NT2/D1 (cell line): Measurements from ENCODE around the gene SV2A.
"Not testable (repeated sequence)": the region's sequence is repeated elsewhere in the genome, so short reads cannot be mapped to it uniquely, and the experiment has no call there.

Experiments
- DNase-seq: peaks from one replicate; pipeline ENCODE4 v3.0.0-alpha.2; 2011; ENCODE audit warnings: low read depth, low spot score
- H3K27me3 ChIP-seq: 2 replicates; pipeline ENCODE4 v1.6.0; 2011; ENCODE audit warnings: mild to moderate bottlenecking; ENCODE audit not compliant: insufficient read length, insufficient read depth
- H3K36me3 ChIP-seq: 2 replicates; pipeline ENCODE4 v1.6.1; 2011; ENCODE audit warnings: mild to moderate bottlenecking, low read length, mixed read lengths; ENCODE audit not compliant: insufficient read depth, insufficient read length
- H3K4me1 ChIP-seq: 2 replicates; pipeline ENCODE4 v1.5.1; 2011; ENCODE audit not compliant: insufficient read depth, insufficient read length
- H3K4me3 ChIP-seq: 2 replicates; pipeline ENCODE4 v1.5.1; 2011; ENCODE audit warnings: low read depth; ENCODE audit not compliant: insufficient read length
- H3K9ac ChIP-seq: 2 replicates; pipeline ENCODE4 v1.6.0; 2011; ENCODE audit warnings: low read depth; ENCODE audit not compliant: insufficient read length
- H3K9me3 ChIP-seq: 2 replicates; pipeline ENCODE4 v1.5.1; 2011; ENCODE audit warnings: mild to moderate bottlenecking, low read length; ENCODE audit not compliant: insufficient read depth
- SUZ12 ChIP-seq: IDR thresholded peaks from 2 replicates; pipeline ENCODE4 v1.6.1; 2011; ENCODE audit not compliant: insufficient read length, insufficient read depth; ENCODE audit errors: extremely low read depth
- YY1 ChIP-seq: IDR thresholded peaks from 2 replicates; pipeline ENCODE4 v1.6.1; 2011; ENCODE audit not compliant: insufficient read length, insufficient read depth
- ZNF274 ChIP-seq: IDR thresholded peaks from 2 replicates; pipeline ENCODE4 v1.6.1; 2011; ENCODE audit warnings: mild to moderate bottlenecking, low read depth, low read length

The SV2A gene

DNA sequence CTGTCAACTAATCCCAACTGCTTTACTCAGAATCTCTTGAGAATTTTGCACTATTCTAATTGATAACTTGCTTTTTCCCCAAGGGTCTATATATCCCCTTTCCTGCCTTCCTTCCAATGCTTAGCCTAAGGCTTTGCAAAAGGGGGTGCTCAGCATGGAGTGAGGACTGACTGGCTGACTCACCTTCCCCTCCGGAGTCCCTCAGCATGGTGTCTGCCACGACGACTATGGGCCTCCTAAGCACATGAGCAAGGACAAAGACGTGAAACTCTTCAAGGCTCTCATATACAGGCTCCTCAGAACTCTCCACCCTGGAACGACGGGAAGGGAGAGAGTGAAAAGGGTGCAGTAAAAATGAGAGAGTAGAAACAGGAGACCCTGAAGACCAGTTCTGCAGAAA is 32.3 kb upstream of the SV2A start:
- TF ChIP-seq ZNF274 (no peak), YY1 (no peak), SUZ12 (no peak)
- no peak for DNase-seq
- H3K4me1 ChIP-seq: no peaks in the 10 kb centered on the region
- peaks cover 49% of the 10 kb centered on the region for H3K36me3 ChIP-seq
- no peaks in the 10 kb centered on the region for H3K9me3 ChIP-seq
- H3K4me3 ChIP-seq: no peak overlapping the region
- H3K27me3 ChIP-seq: no peaks in the 10 kb centered on the region
- no peak overlapping the region for H3K9ac ChIP-seq

DNA sequence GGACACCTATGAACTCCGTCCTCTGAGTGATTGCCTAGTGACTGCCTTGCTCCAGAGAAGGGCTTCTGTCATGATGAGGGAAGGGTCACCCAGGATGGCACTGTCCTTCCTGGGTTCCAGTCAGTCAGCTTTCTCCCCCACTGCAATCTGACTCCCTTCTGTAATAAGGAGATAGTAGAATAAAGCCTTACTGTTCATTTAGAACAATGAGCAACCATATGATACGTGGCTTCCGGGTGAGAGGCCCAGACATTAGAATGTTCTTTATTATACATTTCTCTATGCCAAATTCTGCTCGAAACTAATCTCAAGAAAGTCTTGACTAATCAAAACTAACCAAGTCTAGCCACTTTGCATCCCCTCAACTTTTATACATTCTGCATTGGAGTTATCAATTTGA is 27.6 kb upstream of the SV2A start:
- Histone ChIP-seq H3K27me3 (no peaks in the 10 kb centered on the region), H3K36me3 (peaks cover 66% of the 10 kb centered on the region), H3K4me1 (no peaks in the 10 kb centered on the region), H3K4me3 (no peak overlapping the region), H3K9me3 (no peaks in the 10 kb centered on the region), H3K9ac (no peak overlapping the region)
- TF ChIP-seq YY1 (no peak), ZNF274 (no peak), SUZ12 (no peak)
- DNase-seq: no peak

DNA sequence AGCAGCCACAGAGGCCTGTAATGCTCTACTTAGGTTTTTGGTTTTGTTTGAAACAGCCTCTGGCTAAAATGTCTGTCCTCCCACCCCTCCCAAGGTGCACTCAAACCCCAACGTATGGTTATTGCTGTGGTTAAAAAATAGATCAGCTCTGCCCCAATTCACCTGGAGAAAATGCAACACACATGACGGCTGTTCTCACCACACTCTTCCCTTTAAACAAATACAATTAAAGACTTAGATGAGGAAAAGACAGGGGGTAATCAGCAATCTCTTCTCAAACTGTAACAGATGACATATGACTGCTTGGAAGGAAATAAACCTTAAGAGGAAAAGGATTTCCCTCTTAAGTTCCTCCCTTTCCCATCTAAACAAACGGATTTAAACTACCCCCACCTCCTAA is 25.2 kb upstream of the SV2A start:
- peaks cover 2% of the 10 kb centered on the region for H3K4me1 ChIP-seq
- peaks cover 43% of the 10 kb centered on the region for H3K36me3 ChIP-seq
- no peaks in the 10 kb centered on the region for H3K27me3 ChIP-seq
- TF ChIP-seq ZNF274: no peak
- TF ChIP-seq SUZ12: no peak
- TF ChIP-seq YY1: no peak
- no peak for DNase-seq
- no peaks in the 10 kb centered on the region for H3K9me3 ChIP-seq
- no peak overlapping the region for H3K4me3 ChIP-seq
- no peak overlapping the region for H3K9ac ChIP-seq

DNA sequence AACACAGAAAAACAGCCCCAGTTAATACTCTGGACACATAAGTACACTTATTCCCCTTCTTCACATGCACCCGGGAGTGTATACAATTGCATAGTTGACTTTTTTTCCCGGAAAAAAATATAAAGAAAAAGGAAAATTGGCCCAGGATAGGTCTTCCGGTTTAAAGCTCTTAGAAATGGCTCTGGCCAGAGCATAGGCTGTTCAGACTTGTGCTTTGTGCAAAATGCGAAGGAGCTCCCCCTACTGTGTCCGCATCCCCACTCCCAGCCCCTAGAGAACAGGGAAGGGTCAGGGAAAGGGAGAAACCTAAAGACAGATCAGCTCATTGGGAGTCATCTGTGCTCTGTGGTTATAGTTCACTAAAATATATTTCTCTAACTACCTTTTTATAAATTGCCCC is 24.6 kb upstream of the SV2A start:
- H3K4me3 ChIP-seq: no peak overlapping the region
- H3K9me3 ChIP-seq: no peaks in the 10 kb centered on the region
- H3K36me3 ChIP-seq: peaks cover 37% of the 10 kb centered on the region
- TF ChIP-seq SUZ12 (no peak), YY1 (no peak), ZNF274 (no peak)
- peak; percentile 49 for DNase-seq
- H3K4me1 ChIP-seq: peaks cover 3% of the 10 kb centered on the region
- H3K27me3 ChIP-seq: no peaks in the 10 kb centered on the region
- peak overlapping the region; percentile 7 for H3K9ac ChIP-seq

DNA sequence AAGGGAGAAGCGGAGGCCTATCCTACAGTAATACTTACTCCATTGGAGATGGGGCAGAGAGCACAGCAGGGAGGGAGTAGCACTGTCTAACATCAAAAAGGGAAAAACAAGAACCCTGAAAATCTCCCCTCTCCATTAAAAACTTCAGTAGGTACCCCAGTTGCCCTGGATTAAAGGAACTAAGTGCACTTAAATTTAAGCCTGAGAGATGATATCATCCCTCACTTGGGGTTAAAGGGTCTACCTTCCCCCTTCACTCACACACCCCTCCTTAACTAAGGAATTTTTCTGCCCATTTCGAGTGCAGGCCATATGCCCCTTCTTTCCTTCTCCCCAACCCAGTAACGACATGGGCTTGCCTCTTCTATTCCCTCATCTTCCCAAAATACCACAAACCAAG is 22.8 kb upstream of the SV2A start:
- no peaks in the 10 kb centered on the region for H3K9me3 ChIP-seq
- H3K36me3 ChIP-seq: peaks cover 25% of the 10 kb centered on the region
- no peak overlapping the region for H3K9ac ChIP-seq
- no peak for TF ChIP-seq YY1
- no peak for DNase-seq
- peaks cover 9% of the 10 kb centered on the region for H3K4me1 ChIP-seq
- H3K4me3 ChIP-seq: no peak overlapping the region
- no peaks in the 10 kb centered on the region for H3K27me3 ChIP-seq

DNA sequence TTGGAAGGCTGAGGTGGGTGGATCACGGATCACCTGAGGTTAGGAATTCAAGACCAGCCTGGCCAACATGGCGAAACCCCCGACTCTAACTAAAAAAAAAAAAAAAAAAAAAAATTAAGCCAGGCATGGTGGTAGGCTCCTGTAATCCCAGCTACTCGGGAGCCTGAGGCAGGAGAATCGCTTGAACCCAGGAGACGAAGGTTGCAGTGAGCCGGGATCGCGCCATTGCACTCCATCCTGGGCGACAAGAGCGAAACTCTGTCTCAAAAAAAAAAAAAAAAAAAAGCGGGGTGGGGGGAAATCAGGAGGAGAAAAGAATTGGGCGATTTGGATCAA is 21.0 kb upstream of the SV2A start:
- Histone ChIP-seq H3K36me3 (peaks cover 15% of the 10 kb centered on the region), H3K4me3 (peak overlapping the region; percentile 21), H3K9ac (peak overlapping the region; percentile 76)
- not testable (repeated sequence) for DNase-seq, H3K27me3 ChIP-seq, H3K4me1 ChIP-seq, H3K9me3 ChIP-seq

DNA sequence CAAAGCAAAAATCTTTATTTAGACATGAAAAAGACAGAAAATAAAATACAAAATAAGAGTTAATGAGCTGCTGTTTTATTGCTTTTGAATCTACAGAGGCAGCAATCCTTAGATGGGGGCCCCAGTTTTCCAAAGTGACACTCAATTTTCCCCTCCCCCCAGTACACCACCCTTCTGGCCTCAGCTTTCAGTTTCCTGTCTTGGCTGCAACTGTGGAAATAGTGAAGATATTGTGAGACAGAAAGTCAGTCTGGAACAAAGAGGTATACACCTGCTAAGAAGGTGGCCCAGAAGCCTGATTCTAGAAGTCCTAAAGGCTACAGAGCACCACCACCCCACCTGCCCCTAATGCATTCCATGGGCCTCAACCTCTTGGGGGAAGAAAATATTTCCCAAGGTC is 20.1 kb upstream of the SV2A start:
- H3K4me3 ChIP-seq: no peak overlapping the region
- H3K27me3 ChIP-seq: no peaks in the 10 kb centered on the region

DNA sequence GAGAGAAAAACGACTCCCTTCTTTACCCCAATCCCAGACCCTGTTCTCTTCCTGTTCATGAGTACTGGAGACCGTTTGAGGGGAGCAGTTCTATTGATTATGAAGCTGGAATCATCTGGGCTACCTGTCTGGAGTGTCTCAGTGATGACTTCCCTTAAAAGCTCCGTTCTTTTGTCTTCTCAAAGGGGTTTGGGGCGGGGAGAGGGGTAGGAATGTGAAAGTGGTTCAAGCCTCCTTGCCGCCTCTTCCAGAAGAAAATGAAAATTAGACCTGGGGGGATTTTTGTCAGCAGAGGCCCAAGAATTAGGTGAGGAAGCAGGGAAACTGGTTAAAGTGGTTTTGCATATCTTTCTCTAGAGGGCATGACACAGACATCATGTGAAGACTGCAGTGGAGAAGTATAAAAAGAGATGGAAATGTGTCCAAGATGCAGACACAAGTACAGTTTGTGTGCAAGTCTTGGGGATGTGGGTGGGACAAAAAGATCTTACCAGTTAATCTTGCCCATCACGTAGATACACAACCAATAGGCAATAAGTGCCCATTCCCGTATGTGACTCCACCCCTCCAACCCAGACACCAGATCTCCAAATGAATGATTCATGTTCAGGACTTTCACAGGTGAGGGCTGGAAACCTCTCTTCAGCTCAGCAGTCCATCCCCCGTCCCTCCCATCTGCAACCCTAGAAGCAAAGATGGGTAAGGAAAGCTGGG is 19.5 kb upstream of the SV2A start:
- Histone ChIP-seq H3K9me3 (no peaks in the 10 kb centered on the region), H3K9ac (peak overlapping the region; percentile 77), H3K27me3 (no peaks in the 10 kb centered on the region), H3K36me3 (peaks cover 18% of the 10 kb centered on the region), H3K4me1 (peaks cover 9% of the 10 kb centered on the region), H3K4me3 (peak overlapping the region; percentile 58)
- no peak for TF ChIP-seq ZNF274
- no peak for TF ChIP-seq YY1
- TF ChIP-seq SUZ12: no peak
- no peak for DNase-seq

More for the DNA sequence above, 20.1 kb upstream of the SV2A start:
- Histone ChIP-seq H3K9ac (peak overlapping the region; percentile 34), H3K36me3 (peaks cover 18% of the 10 kb centered on the region), H3K4me1 (peaks cover 9% of the 10 kb centered on the region), H3K9me3 (no peaks in the 10 kb centered on the region)
- no peak for DNase-seq
- TF ChIP-seq ZNF274 (no peak), YY1 (no peak), SUZ12 (no peak)
